Mucosa of stomach (tissue), 1 donor: ENCODE measurements around the gene UBR4.
"Not testable (repeated sequence)": the region's sequence is repeated elsewhere in the genome, so short reads cannot be mapped to it uniquely, and the experiment has no call there.

Experiments used
- H3K27me3 ChIP-seq: one replicate; pipeline ENCODE4 v1.7.0; 2013; ENCODE audit warnings: mild to moderate bottlenecking, low read length; ENCODE audit not compliant: control insufficient read depth, insufficient read depth
- H3K36me3 ChIP-seq: one replicate; pipeline ENCODE4 v1.7.0; 2013; ENCODE audit warnings: low read length; ENCODE audit not compliant: control insufficient read depth, insufficient read depth
- H3K4me1 ChIP-seq: one replicate; pipeline ENCODE4 v1.7.0; 2013; ENCODE audit warnings: mild to moderate bottlenecking, low read length; ENCODE audit not compliant: control insufficient read depth, insufficient read depth
- H3K4me3 ChIP-seq: one replicate; pipeline ENCODE4 v1.7.0; 2013; ENCODE audit warnings: low read length
- H3K9ac ChIP-seq: one replicate; pipeline ENCODE4 v1.7.0; 2013; ENCODE audit warnings: mild to moderate bottlenecking, low read length, moderate library complexity
- H3K9me3 ChIP-seq: one replicate; pipeline ENCODE4 v1.7.0; 2013; ENCODE audit warnings: mild to moderate bottlenecking, low read length, moderate library complexity; ENCODE audit not compliant: control insufficient read depth
- donor health status: Pancreatic carcinoma.

UBR4 gene

DNA sequence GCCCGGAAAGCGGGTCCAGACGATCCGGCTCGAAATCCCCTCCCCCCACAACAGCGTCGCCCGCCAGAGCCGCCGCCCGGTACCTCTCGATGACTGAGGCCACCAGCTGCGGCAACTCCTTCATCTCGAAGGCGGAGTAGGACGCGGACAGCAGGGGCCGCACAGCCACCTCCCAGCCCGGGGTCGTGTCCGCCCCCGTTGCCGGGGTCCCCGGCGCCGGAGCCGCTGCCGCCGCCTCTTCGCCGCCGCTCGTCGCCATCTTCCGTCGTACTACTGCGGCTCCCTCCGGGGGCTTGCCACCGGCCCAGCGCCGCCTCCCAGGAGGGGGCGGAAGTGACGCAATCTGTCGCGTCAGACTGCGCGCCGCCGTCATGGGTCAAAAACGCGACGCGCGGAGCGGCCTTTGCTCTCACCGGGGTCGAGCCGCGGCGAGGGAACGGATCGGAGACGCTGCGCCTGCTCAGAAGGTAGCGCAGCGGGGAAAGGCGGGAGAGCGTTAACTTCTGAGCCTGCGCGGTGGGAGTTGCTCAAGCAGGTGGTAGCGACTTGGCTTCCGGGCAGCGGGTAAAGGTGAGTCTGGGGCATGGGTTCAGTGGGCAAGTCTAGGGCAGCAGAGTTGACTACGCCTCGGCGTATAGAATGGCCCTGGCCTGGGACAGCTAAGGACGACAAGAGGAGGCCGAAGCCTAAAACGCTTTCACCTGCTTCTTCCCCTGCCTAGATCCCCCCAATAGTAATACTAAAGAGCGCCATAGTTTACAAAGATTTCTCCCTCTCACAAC, at the start of gene UBR4:
UBR4 (minus strand) TSS at position 277 of the 782 bp plus-strand sequence; CDS start at position 259, 18 bp downstream.
- Histone ChIP-seq H3K36me3 (no peaks in the 10 kb centered on the region), H3K4me3 (peak within 1 kb of the TSS; percentile 71), H3K27me3 (no peaks in the 10 kb centered on the region), H3K9me3 (no peaks in the 10 kb centered on the region), H3K4me1 (peaks cover 7% of the 10 kb centered on the region), H3K9ac (peak within 1 kb of the TSS; percentile 73)

DNA sequence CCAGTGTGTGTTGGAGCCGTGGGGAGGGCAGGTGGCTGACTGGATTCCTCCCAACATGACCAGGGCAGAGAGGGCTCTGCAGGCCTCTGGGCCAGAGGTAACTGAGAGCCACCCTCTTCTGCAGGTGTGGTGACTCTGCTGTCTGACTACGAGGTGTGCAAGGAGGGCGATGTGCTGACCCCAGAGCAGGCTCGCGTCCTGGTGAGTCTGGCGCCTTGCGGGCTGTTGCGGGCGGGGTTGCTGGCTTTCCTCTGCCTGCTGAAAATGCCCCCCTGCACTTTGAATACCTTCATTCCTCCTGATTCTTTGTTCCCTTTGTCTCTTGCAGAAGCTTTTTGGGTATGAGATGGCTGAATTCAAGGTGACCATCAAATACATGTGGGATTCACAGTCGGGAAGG, 48.3 kb upstream of the UBR4 start:
- Histone ChIP-seq H3K4me3 (no peak overlapping the region), H3K36me3 (peaks cover 10% of the 10 kb centered on the region), H3K27me3 (no peaks in the 10 kb centered on the region), H3K4me1 (peaks cover 10% of the 10 kb centered on the region), H3K9ac (no peak overlapping the region), H3K9me3 (no peaks in the 10 kb centered on the region)

DNA sequence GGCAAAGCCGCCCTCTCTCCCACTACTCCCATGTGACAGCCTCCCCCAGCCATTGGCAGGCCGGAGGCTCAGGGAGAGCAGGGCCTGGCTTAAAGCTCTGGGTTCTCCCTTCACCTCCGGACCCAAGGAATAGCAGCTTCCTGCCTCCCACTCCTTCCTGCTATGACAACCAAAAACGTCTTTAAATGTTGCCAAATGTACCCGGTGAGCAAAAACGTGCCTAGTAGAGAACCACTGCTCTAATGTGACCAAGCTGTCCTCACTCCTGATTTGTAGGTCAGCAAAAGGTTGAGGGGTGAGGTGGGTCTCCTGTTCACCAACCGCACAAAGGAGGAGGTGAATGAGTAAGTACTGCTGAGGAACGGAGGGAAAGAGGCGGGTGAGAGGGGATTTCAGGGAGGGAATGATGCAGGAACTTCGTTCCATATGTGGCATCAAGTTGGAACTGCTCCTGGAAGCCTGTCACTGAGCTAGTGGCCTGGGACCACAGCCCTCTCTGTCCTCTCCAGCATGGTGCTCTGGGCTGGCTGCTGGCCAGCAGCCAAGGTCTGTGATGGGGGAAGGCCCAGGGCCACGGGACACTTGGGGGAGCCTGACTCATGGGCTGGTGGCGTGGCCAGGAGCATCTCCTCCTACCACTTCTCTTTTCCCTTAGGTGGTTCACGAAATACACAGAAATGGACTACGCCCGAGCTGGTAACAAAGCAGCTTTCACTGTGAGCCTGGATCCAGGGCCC, 47.3 kb upstream of the UBR4 start:
- Histone ChIP-seq H3K27me3 (no peaks in the 10 kb centered on the region), H3K4me1 (peaks cover 15% of the 10 kb centered on the region), H3K4me3 (no peak overlapping the region), H3K9ac (no peak overlapping the region), H3K36me3 (peaks cover 10% of the 10 kb centered on the region), H3K9me3 (no peaks in the 10 kb centered on the region)

DNA sequence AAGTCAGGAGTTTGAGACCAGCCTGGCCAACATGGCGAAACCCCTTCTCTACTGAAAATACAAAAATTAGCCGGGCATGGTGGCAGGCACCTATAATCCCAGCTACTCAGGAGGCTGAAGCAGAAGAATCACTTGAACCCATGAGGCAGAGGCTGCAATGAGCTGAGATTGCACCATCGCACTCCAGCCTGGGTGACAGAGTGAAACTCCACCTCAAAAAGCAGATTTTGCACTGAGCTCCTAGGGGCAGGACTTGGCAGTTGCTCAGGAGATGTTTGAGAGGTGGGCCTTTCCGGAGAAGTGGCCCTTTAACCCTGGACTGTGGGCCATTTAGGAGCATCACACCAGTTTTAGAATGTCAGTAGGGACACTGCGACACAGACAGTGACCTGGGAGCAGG, 46.2 kb upstream of the UBR4 start:
- H3K4me1 ChIP-seq, result peaks cover 18% of the 10 kb centered on the region
- not testable (repeated sequence) for H3K4me3 ChIP-seq, H3K9ac ChIP-seq, H3K36me3 ChIP-seq, H3K9me3 ChIP-seq, H3K27me3 ChIP-seq

DNA sequence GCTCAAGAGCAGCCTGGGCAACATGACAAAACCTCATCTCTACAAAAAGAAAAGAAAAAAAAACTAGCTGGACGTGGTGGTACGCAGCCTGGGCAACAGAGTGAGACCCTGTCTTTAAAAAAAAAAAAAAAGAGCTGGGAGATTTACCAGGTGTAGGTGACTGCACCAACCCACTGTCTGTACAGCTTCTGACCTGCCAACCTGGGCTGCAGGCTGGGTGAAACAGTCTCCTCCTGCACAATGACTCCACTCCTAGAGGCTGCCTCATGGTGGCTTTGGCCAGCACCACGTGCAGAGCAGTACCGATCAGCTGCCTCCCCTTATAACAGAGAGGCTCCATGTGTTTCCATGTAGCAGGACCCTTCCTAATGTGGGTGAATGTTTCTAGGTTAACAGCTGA, 45.2 kb upstream of the UBR4 start:
- H3K27me3 ChIP-seq, result no peaks in the 10 kb centered on the region
- no peak overlapping the region for H3K4me3 ChIP-seq
- no peak overlapping the region for H3K9ac ChIP-seq
- peaks cover 19% of the 10 kb centered on the region for H3K4me1 ChIP-seq
- H3K36me3 ChIP-seq, result peaks cover 6% of the 10 kb centered on the region
- no peaks in the 10 kb centered on the region for H3K9me3 ChIP-seq

DNA sequence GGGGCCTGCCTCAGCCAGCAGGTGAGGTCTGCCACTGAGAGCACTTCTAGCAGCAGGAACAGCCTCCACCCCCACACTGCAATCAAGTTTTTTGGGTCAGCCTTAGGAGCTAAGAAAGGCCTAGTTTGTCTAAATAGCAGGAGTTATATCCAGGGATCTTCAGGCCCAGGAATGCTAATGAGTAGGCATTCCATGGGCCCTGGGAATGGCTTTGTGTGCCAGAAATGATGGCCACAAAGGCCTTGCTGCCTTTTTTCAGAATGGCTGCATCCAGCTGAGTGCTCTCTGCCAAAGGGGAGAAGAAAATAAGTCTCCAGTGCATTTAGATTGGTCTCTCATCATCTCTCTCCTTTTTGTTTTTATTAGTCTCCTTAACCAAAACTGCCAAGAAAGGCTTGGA, 44.4 kb upstream of the UBR4 start:
- no peaks in the 10 kb centered on the region for H3K27me3 ChIP-seq
- no peaks in the 10 kb centered on the region for H3K9me3 ChIP-seq
- H3K9ac ChIP-seq, result no peak overlapping the region
- H3K36me3 ChIP-seq, result peaks cover 4% of the 10 kb centered on the region
- peaks cover 15% of the 10 kb centered on the region for H3K4me1 ChIP-seq
- H3K4me3 ChIP-seq, result no peak overlapping the region

DNA sequence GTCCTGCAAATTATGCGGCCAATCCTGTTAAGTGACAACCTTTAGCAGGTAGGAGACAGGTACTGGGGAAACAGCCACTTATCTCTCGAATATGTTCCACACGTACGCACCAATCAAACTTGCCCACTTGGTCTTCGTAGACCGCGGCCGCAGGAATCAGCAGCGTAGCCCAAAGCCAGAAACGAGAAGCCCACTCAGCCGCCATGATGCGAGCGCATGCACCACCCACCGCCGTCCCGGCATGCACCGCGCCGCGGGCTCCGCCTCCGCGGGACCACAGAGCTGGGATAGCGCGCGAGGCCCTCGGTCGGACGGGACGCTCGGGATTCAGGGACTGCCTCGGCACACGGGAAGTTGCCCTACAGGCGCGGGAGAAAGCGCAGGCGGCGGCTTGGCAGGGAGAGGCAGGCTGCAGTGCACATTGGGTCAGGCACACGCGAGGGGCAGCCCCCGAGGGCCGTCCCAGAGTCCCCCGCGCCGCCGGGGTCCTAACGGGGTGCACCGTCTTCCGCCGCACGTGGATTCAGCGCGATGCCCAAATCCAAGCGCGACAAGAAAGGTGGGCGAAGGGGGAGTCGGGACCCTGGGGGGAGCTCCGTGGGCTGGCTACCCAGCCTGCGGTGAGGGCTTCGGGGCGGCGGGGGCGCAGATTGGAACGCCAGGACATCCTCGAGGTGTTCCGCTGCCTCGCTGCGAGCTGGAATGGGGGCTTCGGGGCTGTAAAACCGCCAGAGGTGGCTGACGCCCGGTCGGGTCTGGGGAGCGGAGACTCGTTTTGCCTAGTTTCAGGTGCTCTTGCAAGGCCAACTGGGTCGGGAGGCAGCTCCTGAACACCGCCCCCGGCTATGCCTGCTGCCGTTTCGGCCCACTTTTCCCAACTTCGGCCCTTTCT, 41.5 kb upstream of the UBR4 start, which contains the start of the genes EMC1 and MRTO4:
EMC1 (minus strand) TSS at position 220 of the 892 bp plus-strand sequence; CDS start at position 205, 15 bp downstream.
MRTO4 (plus strand) TSS at position 501 of the 892 bp plus-strand sequence; CDS start at position 532, 31 bp downstream.
- Histone ChIP-seq H3K36me3 (no peaks in the 10 kb centered on the region), H3K9me3 (no peaks in the 10 kb centered on the region), H3K4me3 (peak within 1 kb of the TSS; percentile 68), H3K27me3 (no peaks in the 10 kb centered on the region), H3K4me1 (peaks cover 15% of the 10 kb centered on the region), H3K9ac (peak within 1 kb of the TSS; percentile 82)

DNA sequence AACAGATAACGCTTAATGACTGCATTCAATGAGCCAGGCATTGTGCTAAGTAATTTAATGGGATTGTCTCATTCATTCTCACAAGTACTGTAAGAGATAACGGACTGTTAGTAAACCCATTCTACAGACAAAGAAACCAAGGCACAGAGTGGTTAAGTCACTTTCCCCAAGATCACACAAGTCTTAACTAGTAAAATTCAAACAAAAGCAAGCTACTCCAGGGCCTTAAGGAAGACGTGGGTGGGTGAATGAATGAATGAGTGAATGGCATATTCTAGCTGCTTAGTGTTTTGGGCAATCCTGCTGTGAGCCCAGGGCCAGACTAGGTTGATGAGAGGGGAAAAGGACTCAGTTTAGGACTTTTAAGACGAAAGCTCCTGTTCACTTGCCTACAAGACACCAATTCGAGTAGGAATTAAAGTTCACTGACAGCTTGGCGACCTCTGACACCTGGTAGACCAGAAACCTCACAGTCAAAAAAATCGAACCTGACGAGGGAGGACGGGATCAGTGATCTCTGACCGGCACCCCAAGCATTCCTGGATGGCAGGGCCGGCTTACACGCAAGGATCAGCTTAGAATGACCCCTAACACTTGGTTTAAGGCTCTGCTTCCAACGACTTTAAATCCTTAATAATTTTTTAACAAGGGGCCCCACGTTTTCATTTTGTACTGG, 40.7 kb upstream of the UBR4 start:
- H3K9me3 ChIP-seq, result no peaks in the 10 kb centered on the region
- H3K36me3 ChIP-seq, result no peaks in the 10 kb centered on the region
- peaks cover 15% of the 10 kb centered on the region for H3K4me1 ChIP-seq
- peak overlapping the region; percentile 68 for H3K4me3 ChIP-seq
- H3K27me3 ChIP-seq, result no peaks in the 10 kb centered on the region
- peak overlapping the region; percentile 82 for H3K9ac ChIP-seq

DNA sequence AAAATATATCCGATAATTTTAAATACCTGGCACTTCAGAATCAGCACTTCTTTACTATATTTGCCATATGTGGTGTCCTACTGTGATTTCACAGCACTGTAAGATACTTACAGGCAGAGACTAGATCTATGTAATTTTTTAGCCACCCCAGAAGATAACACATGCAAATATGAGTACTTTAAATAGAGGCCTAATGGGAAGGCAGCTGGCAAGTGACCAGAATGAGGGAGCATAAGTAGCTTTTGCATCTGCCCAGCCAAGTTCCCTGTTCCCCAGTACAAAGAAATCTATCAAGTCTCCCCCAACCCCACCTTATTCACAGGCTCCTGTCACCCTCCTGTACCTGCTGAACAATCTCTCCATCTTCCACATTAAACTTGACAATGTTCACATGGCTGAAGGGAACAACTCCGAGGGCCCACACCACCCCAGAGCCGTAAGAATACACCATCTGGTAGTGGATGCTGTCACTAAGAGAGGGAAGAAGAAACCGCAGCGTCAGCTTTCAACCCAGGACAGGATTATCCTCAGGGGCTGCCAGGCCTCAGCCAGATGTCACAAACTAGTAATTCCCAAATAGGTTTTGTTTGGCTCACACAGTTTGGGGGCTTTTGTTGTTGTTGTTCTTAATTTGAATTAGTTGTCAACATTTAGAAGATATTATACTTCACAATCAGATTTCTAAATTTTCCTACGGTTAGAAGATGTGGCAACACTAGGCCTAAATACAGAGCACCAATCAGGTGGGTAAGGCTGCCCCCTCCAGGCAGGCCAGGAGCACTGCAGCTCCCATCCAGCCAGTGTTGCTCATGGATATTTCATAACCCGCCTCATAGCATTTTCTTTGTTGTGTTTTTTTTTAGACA, 30.8 kb upstream of the UBR4 start:
- Histone ChIP-seq H3K27me3 (no peaks in the 10 kb centered on the region), H3K36me3 (peaks cover 24% of the 10 kb centered on the region), H3K4me1 (no peaks in the 10 kb centered on the region), H3K9me3 (no peaks in the 10 kb centered on the region), H3K9ac (peak overlapping the region; percentile 16), H3K4me3 (no peak overlapping the region)

DNA sequence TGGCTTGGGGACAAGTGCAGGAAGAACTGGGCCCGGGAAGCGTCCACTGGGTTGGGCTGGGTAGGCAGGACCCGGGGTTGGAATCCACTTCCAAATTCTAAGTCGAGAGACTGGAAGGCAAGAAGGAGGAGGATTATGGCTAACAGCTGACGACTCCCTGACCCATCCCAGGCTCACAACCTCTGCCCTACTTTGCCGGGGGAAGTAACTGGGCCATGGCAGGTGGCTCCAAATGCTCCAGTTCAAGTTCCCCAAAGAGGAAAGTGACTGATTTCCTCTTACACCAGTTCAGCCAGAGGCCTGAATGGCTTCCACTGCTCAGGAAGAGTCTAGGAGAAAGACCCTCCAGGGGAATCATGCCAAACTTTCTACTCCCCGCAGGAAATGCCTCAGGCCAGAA, 29.8 kb upstream of the UBR4 start:
- Histone ChIP-seq H3K27me3 (no peaks in the 10 kb centered on the region), H3K4me1 (no peaks in the 10 kb centered on the region), H3K9ac (no peak overlapping the region), H3K36me3 (peaks cover 24% of the 10 kb centered on the region), H3K4me3 (no peak overlapping the region), H3K9me3 (no peaks in the 10 kb centered on the region)
